ENCODE results near the gene EPS8. TPM values are rescaled to one million over a fixed set of nuclear protein-coding genes. Genes with fewer than 3 reads are reported as not detected.

Gene EPS8
- total and polyA plus RNA-seq, 4 donors: 56.0 to 165 (median 129) TPM

DNA sequence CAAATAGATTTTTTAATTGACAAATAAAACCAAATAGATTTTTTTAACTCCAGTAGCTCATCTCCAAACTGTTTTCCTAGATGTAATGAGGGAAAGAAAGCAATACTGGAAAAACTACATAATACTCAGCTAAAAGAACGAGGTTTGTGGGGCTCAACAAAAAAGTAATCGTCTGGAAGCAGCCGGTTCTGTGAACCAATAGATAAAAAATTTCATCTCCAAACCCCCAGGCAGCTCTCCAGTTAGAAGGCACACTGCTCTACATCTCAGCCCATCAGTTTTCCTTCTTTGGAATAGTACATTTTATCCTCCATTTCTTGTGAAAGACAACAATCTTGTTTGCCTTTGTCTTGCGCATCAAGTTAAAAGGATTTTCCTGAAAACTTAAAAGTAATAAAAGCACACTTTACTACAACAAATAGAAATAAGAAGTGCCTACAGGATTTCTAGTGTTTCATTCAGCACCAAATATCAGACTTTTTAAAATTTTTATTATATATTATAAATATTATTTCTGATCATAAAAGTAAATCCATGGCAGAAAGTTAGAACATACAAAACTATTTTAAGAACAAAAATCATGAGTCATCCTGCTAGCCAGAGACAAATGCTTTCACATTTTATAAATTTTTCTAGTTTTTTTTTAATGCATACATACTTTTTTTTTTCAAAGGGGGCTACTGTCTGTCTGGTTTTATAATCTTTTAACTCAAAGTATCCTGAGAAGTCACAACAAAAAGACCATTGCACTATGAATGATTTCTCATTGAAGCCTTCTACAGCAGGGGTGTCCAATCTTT, 67.7 kb downstream of the EPS8 start:
- no peak for ATAC-seq (ENCODE audit: low FRiP score)
- Histone ChIP-seq H3K9me3 (ENCODE audit: control insufficient read depth, low read length) (no peaks in the 10 kb centered on the region), H3K27ac (ENCODE audit: low read depth in 1 of 2, low read length in 2 of 2) (no peak overlapping the region), H3K4me3 (ENCODE audit: low read length in 2 of 2) (no peak overlapping the region), H3K27me3 (ENCODE audit: control insufficient read depth in 1 of 2, insufficient read depth in 2 of 2, low read length in 1 of 2) (no peaks in the 10 kb centered on the region), H3K4me1 (ENCODE audit: control insufficient read depth in 1 of 2, insufficient read depth in 2 of 2, low read length in 2 of 2) (peaks cover 1 to 3% of the 10 kb centered on the region in 2 donors), H3K36me3 (ENCODE audit: control insufficient read depth in 1 of 2, insufficient read depth in 2 of 2, low read length in 1 of 2) (no peaks in the 10 kb centered on the region)
- 46 to 53% methylated on average over 4 of the region's 4 CpGs for WGBS, 2 donors
- intact Hi-C loops (cut with DNase I): no loop called here
- no peak for DNase-seq

- Histone ChIP-seq H3K4me3 (ENCODE audit: low read length in 2 of 2) (no peak overlapping the region), H3K27ac (ENCODE audit: low read depth in 1 of 2, low read length in 2 of 2) (no peak overlapping the region), H3K36me3 (ENCODE audit: control insufficient read depth in 1 of 2, insufficient read depth in 2 of 2, low read length in 1 of 2) (no peaks in the 10 kb centered on the region), H3K4me1 (ENCODE audit: control insufficient read depth in 1 of 2, insufficient read depth in 2 of 2, low read length in 2 of 2) (peaks cover 0 to 1% of the 10 kb centered on the region in 2 donors), H3K9me3 (ENCODE audit: control insufficient read depth, low read length) (no peaks in the 10 kb centered on the region), H3K27me3 (ENCODE audit: control insufficient read depth in 1 of 2, insufficient read depth in 2 of 2, low read length in 1 of 2) (no peaks in the 10 kb centered on the region)
- 81 to 87% methylated on average over 2 of the region's 2 CpGs for WGBS, 2 donors
- intact Hi-C loops (cut with DNase I): no loop called here
- DNase-seq: no peak
- no peak for ATAC-seq (ENCODE audit: low FRiP score)
These were observed 68.9 kb downstream of the EPS8 start for GRCh38 chr12:15720295-15720694.

GRCh38 chr12:15719230-15719629, 70.0 kb downstream of the EPS8 start:
- Histone ChIP-seq H3K4me1 (ENCODE audit: control insufficient read depth in 1 of 2, insufficient read depth in 2 of 2, low read length in 2 of 2) (peaks cover 0 to 3% of the 10 kb centered on the region in 2 donors), H3K27ac (ENCODE audit: low read depth in 1 of 2, low read length in 2 of 2) (no peak overlapping the region), H3K9me3 (ENCODE audit: control insufficient read depth, low read length) (no peaks in the 10 kb centered on the region), H3K36me3 (ENCODE audit: control insufficient read depth in 1 of 2, insufficient read depth in 2 of 2, low read length in 1 of 2) (no peaks in the 10 kb centered on the region), H3K4me3 (ENCODE audit: low read length in 2 of 2) (no peak overlapping the region), H3K27me3 (ENCODE audit: control insufficient read depth in 1 of 2, insufficient read depth in 2 of 2, low read length in 1 of 2) (no peaks in the 10 kb centered on the region)
- intact Hi-C loops (cut with DNase I): no loop called here
- ATAC-seq (ENCODE audit: low FRiP score) (no peak), DNase-seq (no peak)
- 39 to 43% methylated on average over 2 of the region's 2 CpGs for WGBS, 2 donors

DNA sequence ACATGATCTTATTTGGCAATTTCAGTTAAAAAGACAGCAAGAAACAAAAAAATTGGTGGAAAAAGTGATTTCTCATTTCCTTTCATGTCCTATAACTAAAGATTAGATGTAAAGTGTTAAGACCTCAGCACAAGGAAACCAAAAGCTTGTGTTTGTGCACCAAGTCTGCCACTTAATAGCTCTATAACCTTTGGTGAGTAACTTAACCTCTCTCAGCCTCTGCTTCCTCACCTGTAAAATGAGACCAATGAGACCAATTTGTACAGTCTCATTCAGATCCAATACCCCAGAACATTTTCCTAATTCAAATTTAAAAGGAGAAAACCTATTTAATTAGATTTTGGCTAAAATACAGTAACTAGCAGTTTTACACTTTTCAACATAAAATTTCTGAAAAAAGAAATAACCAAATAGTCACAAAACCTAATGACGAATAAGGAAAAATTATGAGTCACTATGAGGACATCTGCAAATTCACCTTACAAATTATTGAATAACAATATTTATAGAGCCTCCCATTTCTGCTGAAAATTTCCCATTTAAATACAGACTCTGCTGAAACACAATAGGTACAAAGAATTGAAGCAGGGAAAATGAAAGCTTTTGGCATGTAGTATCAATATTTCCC, 71.1 kb downstream of the EPS8 start:
- Histone ChIP-seq H3K36me3 (ENCODE audit: control insufficient read depth in 1 of 2, insufficient read depth in 2 of 2, low read length in 1 of 2) (no peaks in the 10 kb centered on the region), H3K4me3 (ENCODE audit: low read length in 2 of 2) (no peak overlapping the region), H3K4me1 (ENCODE audit: control insufficient read depth in 1 of 2, insufficient read depth in 2 of 2, low read length in 2 of 2) (peaks cover 0 to 6% of the 10 kb centered on the region in 2 donors), H3K27ac (ENCODE audit: low read depth in 1 of 2, low read length in 2 of 2) (no peak overlapping the region), H3K27me3 (ENCODE audit: control insufficient read depth in 1 of 2, insufficient read depth in 2 of 2, low read length in 1 of 2) (no peaks in the 10 kb centered on the region), H3K9me3 (ENCODE audit: control insufficient read depth, low read length) (no peaks in the 10 kb centered on the region)
- intact Hi-C loops (cut with DNase I): no loop called here
- ATAC-seq (ENCODE audit: low FRiP score) (no peak), DNase-seq (no peak)
- 73 to 76% methylated on average over 1 of the region's 1 CpG for WGBS, 2 donors

- Histone ChIP-seq H3K27ac (ENCODE audit: low read depth in 1 of 2, low read length in 2 of 2) (no peak overlapping the region), H3K9me3 (ENCODE audit: control insufficient read depth, low read length) (no peaks in the 10 kb centered on the region), H3K36me3 (ENCODE audit: control insufficient read depth in 1 of 2, insufficient read depth in 2 of 2, low read length in 1 of 2) (no peaks in the 10 kb centered on the region), H3K4me3 (ENCODE audit: low read length in 2 of 2) (no peak overlapping the region), H3K27me3 (ENCODE audit: control insufficient read depth in 1 of 2, insufficient read depth in 2 of 2, low read length in 1 of 2) (no peaks in the 10 kb centered on the region), H3K4me1 (ENCODE audit: control insufficient read depth in 1 of 2, insufficient read depth in 2 of 2, low read length in 2 of 2) (peaks cover 4 to 6% of the 10 kb centered on the region in 2 donors)
- 84 to 88% methylated on average over 2 of the region's 2 CpGs for WGBS, 2 donors
- ATAC-seq (ENCODE audit: low FRiP score): no peak
- no peak for DNase-seq
- intact Hi-C loops (cut with DNase I): no loop called here
These were observed 72.6 kb downstream of the EPS8 start for GRCh38 chr12:15716581-15716980.

DNA sequence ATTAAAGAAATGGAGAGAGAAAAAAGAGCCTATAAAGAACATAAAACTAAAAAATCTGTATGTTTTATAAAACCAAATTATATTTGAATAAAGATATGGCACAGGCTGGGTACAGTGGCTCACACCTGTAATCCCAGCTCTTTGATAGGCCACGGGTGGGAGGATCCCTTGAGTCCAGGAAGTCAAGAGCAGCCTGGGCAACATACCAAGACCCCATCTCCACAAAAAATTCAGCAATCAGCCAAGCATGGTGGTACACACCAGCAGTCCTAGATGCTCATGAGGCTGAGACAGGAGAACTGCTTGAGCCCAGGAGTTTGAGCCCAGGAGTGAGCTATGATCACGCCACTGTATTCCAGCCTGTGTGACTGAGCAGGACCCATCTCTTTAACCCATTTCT, 74.9 kb downstream of the EPS8 start:
- H3K36me3 ChIP-seq (ENCODE audit: control insufficient read depth in 1 of 2, insufficient read depth in 2 of 2, low read length in 1 of 2): no peaks in the 10 kb centered on the region
- no peaks in the 10 kb centered on the region for H3K27me3 ChIP-seq (ENCODE audit: control insufficient read depth in 1 of 2, insufficient read depth in 2 of 2, low read length in 1 of 2)
- peaks cover 6 to 7% of the 10 kb centered on the region in 2 donors for H3K4me1 ChIP-seq (ENCODE audit: control insufficient read depth in 1 of 2, insufficient read depth in 2 of 2, low read length in 2 of 2)
- H3K4me3 ChIP-seq (ENCODE audit: low read length in 2 of 2): no peak overlapping the region
- peak; percentile 36 for ATAC-seq (ENCODE audit: low FRiP score)
- intact Hi-C loops (cut with DNase I): no loop called here
- peak overlapping the region in 1 of 2 donors; percentile 29 for H3K27ac ChIP-seq (ENCODE audit: low read depth in 1 of 2, low read length in 2 of 2)
- 91 to 94% methylated on average over 2 of the region's 2 CpGs for WGBS, 2 donors
- no peak for DNase-seq
- no peaks in the 10 kb centered on the region for H3K9me3 ChIP-seq (ENCODE audit: control insufficient read depth, low read length)

DNA sequence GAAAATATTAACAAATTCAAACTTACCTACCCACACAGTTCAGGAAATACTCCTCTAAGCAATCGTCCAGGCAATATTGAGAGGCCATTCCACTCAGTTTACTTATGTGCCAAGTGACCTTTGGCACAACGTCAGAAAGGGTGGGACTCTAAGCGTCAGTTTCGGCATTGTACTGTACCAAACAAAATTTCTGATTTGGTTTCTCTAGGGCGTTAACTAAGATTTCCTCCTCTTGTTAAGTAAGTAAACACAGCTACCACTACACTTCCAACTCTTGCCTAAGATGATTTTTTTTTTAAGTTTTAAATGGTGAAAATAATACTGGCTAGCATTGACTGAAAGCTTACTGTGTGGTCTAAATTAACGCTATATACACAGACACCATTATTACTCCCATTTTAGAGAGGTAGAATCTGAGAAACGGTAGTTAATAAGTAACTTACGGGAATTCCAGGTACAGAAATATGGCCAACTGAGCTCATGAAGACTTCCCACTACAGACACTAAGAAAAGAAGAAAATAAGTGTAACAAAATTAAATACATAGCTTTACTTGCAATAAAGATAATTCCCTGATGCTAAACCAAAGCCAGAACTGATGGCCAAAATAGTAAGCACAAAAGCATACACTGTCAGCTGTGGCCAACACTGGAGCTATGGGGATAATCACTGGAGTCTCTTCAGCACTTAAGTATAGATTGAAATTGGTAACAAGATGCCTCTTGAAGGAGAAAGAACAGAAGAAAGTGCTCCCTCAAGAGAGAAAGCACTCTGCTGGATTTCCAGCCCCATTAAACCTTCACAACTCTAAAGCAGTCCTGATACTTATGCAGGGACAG, 76.1 kb downstream of the EPS8 start:
- H3K4me1 ChIP-seq (ENCODE audit: control insufficient read depth in 1 of 2, insufficient read depth in 2 of 2, low read length in 2 of 2): peaks cover 6 to 7% of the 10 kb centered on the region in 2 donors
- intact Hi-C loops (cut with DNase I): no loop called here
- peak overlapping the region in 1 of 2 donors; percentile 57 for H3K27ac ChIP-seq (ENCODE audit: low read depth in 1 of 2, low read length in 2 of 2)
- ATAC-seq (ENCODE audit: low FRiP score): peak; percentile 73
- WGBS, 2 donors: 51 to 52% methylated on average over 8 of the region's 8 CpGs
- H3K4me3 ChIP-seq (ENCODE audit: low read length in 2 of 2): no peak overlapping the region
- H3K9me3 ChIP-seq (ENCODE audit: control insufficient read depth, low read length): no peaks in the 10 kb centered on the region
- no peak for DNase-seq
- no peaks in the 10 kb centered on the region for H3K36me3 ChIP-seq (ENCODE audit: control insufficient read depth in 1 of 2, insufficient read depth in 2 of 2, low read length in 1 of 2)
- H3K27me3 ChIP-seq (ENCODE audit: control insufficient read depth in 1 of 2, insufficient read depth in 2 of 2, low read length in 1 of 2): no peaks in the 10 kb centered on the region

DNA sequence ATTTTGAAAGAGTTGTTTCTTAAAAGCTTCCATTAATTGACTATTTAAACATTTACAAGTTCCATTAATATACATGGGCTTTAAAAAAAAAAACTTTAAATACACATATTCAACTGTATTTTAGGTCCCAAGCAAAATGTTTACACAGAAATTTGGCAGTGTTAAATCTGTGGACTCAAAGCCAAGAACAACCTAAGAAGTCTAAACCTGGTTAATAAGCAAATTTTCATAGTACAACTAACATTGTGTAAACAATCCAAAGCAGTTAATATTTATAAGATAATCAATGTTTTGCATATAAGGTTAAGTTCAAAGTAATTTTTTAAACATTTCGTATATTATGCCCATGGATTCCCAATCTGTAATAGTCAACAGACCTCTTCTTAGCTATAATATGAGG, 77.0 kb downstream of the EPS8 start:
- no peak overlapping the region for H3K27ac ChIP-seq (ENCODE audit: low read depth in 1 of 2, low read length in 2 of 2)
- no peaks in the 10 kb centered on the region for H3K9me3 ChIP-seq (ENCODE audit: control insufficient read depth, low read length)
- no peaks in the 10 kb centered on the region for H3K27me3 ChIP-seq (ENCODE audit: control insufficient read depth in 1 of 2, insufficient read depth in 2 of 2, low read length in 1 of 2)
- intact Hi-C loops (cut with DNase I): no loop called here
- no peak overlapping the region for H3K4me3 ChIP-seq (ENCODE audit: low read length in 2 of 2)
- DNase-seq (no peak), ATAC-seq (ENCODE audit: low FRiP score) (no peak)
- H3K36me3 ChIP-seq (ENCODE audit: control insufficient read depth in 1 of 2, insufficient read depth in 2 of 2, low read length in 1 of 2): no peaks in the 10 kb centered on the region
- peaks cover 6 to 7% of the 10 kb centered on the region in 2 donors for H3K4me1 ChIP-seq (ENCODE audit: control insufficient read depth in 1 of 2, insufficient read depth in 2 of 2, low read length in 2 of 2)
- WGBS, 2 donors: 4 to 9% methylated on average over 1 of the region's 1 CpG
